Measurements from ENCODE around the gene NCAN. TPM values are rescaled to one million over a fixed set of nuclear protein-coding genes. Genes with fewer than 3 reads are reported as not detected.

The NCAN gene
- total RNA-seq, 4 donors from 2014 or later = not detected

DNA sequence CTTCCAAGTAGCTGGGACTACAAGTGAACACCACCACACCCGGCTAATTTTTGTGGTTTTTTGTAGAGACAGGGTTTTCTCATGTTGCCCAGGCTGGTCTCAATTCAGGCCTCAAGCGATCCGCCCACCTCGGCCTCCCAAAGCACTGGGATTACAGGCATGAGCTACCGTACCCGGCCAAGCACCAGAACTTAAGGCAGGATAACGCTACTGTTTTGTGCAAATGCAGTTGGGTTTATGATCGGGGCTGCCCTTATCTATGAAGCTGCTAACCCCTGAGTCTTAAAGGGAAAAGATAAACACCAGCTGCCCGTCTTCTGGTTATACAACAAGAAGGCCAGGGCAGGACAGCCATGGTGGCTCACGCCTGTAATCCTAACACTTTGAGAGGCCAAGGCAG is 73.9 kb downstream of the NCAN start:
- H3K4me1 ChIP-seq = no peaks in the 10 kb centered on the region
- no peak for DNase-seq
- no peaks in the 10 kb centered on the region for H3K27me3 ChIP-seq
- peaks cover 0 to 100% (median 2%) of the 10 kb centered on the region in 3 donors for H3K36me3 ChIP-seq
- intact Hi-C loops (cut with DNase I) = no loop called here
- H3K27ac ChIP-seq = no peak overlapping the region
- 94 to 97% methylated on average over 7 to 8 of the region's 10 CpGs for WGBS, 2 donors
- H3K4me3 ChIP-seq = no peak overlapping the region
- TF ChIP-seq POLR2A (IDR thresholded peaks at IDR 0.05) (no peak), CTCF (IDR thresholded peaks at IDR 0.05) (no peak)
- no peaks in the 10 kb centered on the region for H3K9me3 ChIP-seq

GRCh38 chr19:19292607-19293006 is 80.8 kb downstream of the NCAN start:
- Histone ChIP-seq H3K4me1 (no peaks in the 10 kb centered on the region), H3K27me3 (no peaks in the 10 kb centered on the region), H3K36me3 (peaks cover 16 to 100% (median 21%) of the 10 kb centered on the region in 3 donors), H3K9me3 (no peaks in the 10 kb centered on the region), H3K27ac (no peak overlapping the region), H3K4me3 (no peak overlapping the region)
- WGBS, 2 donors = 93 to 94% methylated on average over 5 of the region's 5 CpGs
- no peak for DNase-seq
- intact Hi-C loops (cut with DNase I) = no loop called here
- TF ChIP-seq POLR2A (IDR thresholded peaks at IDR 0.05) = no peak
- TF ChIP-seq CTCF (IDR thresholded peaks at IDR 0.05) = no peak

GRCh38 chr19:19294914-19295313 is 83.2 kb downstream of the NCAN start:
- H3K36me3 ChIP-seq = peaks cover 16 to 91% (median 21%) of the 10 kb centered on the region in 3 donors
- H3K4me1 ChIP-seq = no peaks in the 10 kb centered on the region
- no peaks in the 10 kb centered on the region for H3K9me3 ChIP-seq
- no peak for DNase-seq
- no peak overlapping the region for H3K27ac ChIP-seq
- H3K27me3 ChIP-seq = no peaks in the 10 kb centered on the region
- intact Hi-C loops (cut with DNase I) = no loop called here
- WGBS, 2 donors = 81 to 93% methylated on average over 4 of the region's 4 CpGs
- TF ChIP-seq CTCF (IDR thresholded peaks at IDR 0.05) (no peak), POLR2A (IDR thresholded peaks at IDR 0.05) (no peak)
- H3K4me3 ChIP-seq = no peak overlapping the region

- no peaks in the 10 kb centered on the region for H3K9me3 ChIP-seq
- intact Hi-C loops (cut with DNase I) = no loop called here
- TF ChIP-seq CTCF (IDR thresholded peaks at IDR 0.05) (no peak), POLR2A (IDR thresholded peaks at IDR 0.05) (no peak)
- H3K4me3 ChIP-seq = no peak overlapping the region
- 83 to 97% methylated on average over 6 to 10 of the region's 19 CpGs for WGBS, 2 donors
- no peak for DNase-seq
- peaks cover 24 to 91% (median 28%) of the 10 kb centered on the region in 3 donors for H3K36me3 ChIP-seq
- H3K4me1 ChIP-seq = no peaks in the 10 kb centered on the region
- no peak overlapping the region for H3K27ac ChIP-seq
- no peaks in the 10 kb centered on the region for H3K27me3 ChIP-seq
Measured at GRCh38 chr19:19296953-19297689, 85.4 kb downstream of the NCAN start.

GRCh38 chr19:19297759-19298158 is 86.0 kb downstream of the NCAN start:
- peaks cover 24 to 91% (median 34%) of the 10 kb centered on the region in 3 donors for H3K36me3 ChIP-seq

More at GRCh38 chr19:19297759-19298158, 86.0 kb downstream of the NCAN start:
- H3K9me3 ChIP-seq = no peaks in the 10 kb centered on the region
- no peaks in the 10 kb centered on the region for H3K27me3 ChIP-seq
- no peak overlapping the region for H3K27ac ChIP-seq
- H3K4me1 ChIP-seq = no peaks in the 10 kb centered on the region
- intact Hi-C loops (cut with DNase I) = no loop called here
- TF ChIP-seq POLR2A (IDR thresholded peaks at IDR 0.05) (no peak), CTCF (IDR thresholded peaks at IDR 0.05) (no peak)
- no peak for DNase-seq
- WGBS, 2 donors = 38 to 69% methylated on average over 2 to 3 of the region's 9 CpGs
- H3K4me3 ChIP-seq = no peak overlapping the region

Measured in esophagus squamous epithelium (tissue), 5 donors.